K562 (cell line): ENCODE results near the gene RBBP4. TPM values are rescaled to one million over a fixed set of nuclear protein-coding genes. Genes with fewer than 3 reads are reported as not detected.

Experiments used
- BRCA1 ChIP-seq, 2 experiments: fragments of 450-650 bp in 1 of 2; sonication (generic) in 1 of 2; formaldehyde crosslinking in 1 of 2; IDR thresholded peaks; 2 replicates each; pipeline versions ENCODE4 v1.5.0 to v1.6.1; 2017 to 2020; ENCODE audit warnings: mild to moderate bottlenecking in 1 of 2, missing genetic modification reagents in 1 of 2
- ETV6 ChIP-seq, 3 experiments: fragments of 150-350 bp in 1 of 3; sonication (generic) in 1 of 3; formaldehyde crosslinking in 1 of 3; IDR thresholded peaks; 2 replicates each; pipeline versions ENCODE4 v1.6.1 to v1.8.0; 2014 to 2022; ENCODE audit warnings: borderline replicate concordance in 2 of 3, low read depth in 2 of 3, antibody characterized with exemption in 1 of 3, low read length in 1 of 3, mild to moderate bottlenecking in 1 of 3, missing genetic modification reagents in 1 of 3
- FOSL1 ChIP-seq: fragments of 200-800 bp; sonication (Bioruptor generic); conservative IDR thresholded peaks from 2 replicates; pipeline ENCODE4 v1.6.1; 2016; ENCODE audit warnings: missing genetic modification characterization, missing compliant biosample characterization
- FOXK1 ChIP-seq: sonication (generic); formaldehyde crosslinking; IDR thresholded peaks from 2 replicates; pipeline ENCODE4 v1.8.0; 2022; ENCODE audit warnings: missing genetic modification reagents, mild to moderate bottlenecking, borderline replicate concordance
- MED1 ChIP-seq: sonication (generic); formaldehyde crosslinking; IDR thresholded peaks from 2 replicates; pipeline ENCODE4 v1.8.1; 2023; ENCODE audit warnings: missing genetic modification reagents, borderline replicate concordance
- PKNOX1 ChIP-seq: fragments of 450-650 bp; IDR thresholded peaks from 2 replicates; pipeline ENCODE4 v1.6.1; 2016
- SIN3A ChIP-seq, 2 experiments: fragments of 150-350 bp in 1 of 2; IDR thresholded peaks; 2 replicates each; pipeline ENCODE4 v1.6.1; 2011 to 2016; ENCODE audit warnings: borderline replicate concordance in 2 of 2, low read depth in 2 of 2, low read length in 2 of 2, mild to moderate bottlenecking in 2 of 2, moderate library complexity in 2 of 2; ENCODE audit not compliant: control insufficient read depth in 1 of 2
- SMC3 ChIP-seq: conservative IDR thresholded peaks from 2 replicates; pipeline ENCODE4 v1.6.1; 2011; ENCODE audit warnings: low read depth, low read length, improper control_type of control experiment; ENCODE audit not compliant: insufficient read depth
- ZBTB11 ChIP-seq, 3 experiments: fragments of 200-800 bp in 1 of 3; fragments of 250-450 bp in 1 of 3; fragments of 450-650 bp in 1 of 3; sonication (Bioruptor Pico) in 1 of 3; sonication (Bioruptor generic) in 1 of 3; formaldehyde crosslinking in 1 of 3; IDR thresholded peaks; 2 replicates each; pipeline versions ENCODE4 v1.6.1 to v1.8.0; 2016 to 2022; ENCODE audit warnings: mild to moderate bottlenecking in 2 of 3, missing genetic modification characterization in 2 of 3, missing compliant biosample characterization in 1 of 3, moderate library complexity in 1 of 3
- ZC3H4 ChIP-seq: sonication (generic); formaldehyde crosslinking; IDR thresholded peaks from 2 replicates; pipeline ENCODE4 v1.9.0; 2021; ENCODE audit warnings: missing genetic modification reagents, borderline replicate concordance
- ZNF274 ChIP-seq: IDR thresholded peaks from 2 replicates; pipeline ENCODE4 v1.6.1; 2011; ENCODE audit warnings: low read depth, mild to moderate bottlenecking, low read length, moderate library complexity, borderline replicate concordance
- ZNF764 ChIP-seq: fragments of 250-450 bp; sonication (Bioruptor Pico); IDR thresholded peaks from 2 replicates; pipeline ENCODE4 v1.4.0; 2020; ENCODE audit warnings: low read depth, mild to moderate bottlenecking, moderate library complexity
- polyA plus RNA-seq, 8 experiments: library from polyadenylated mRNA; depleted of rRNA in 4 of 8; stranded (reverse) in 5 of 8; unstranded in 3 of 8; fragments of >200 nt; fragmentation: Nextera tagmentation in 2 of 8; fragmentation: Illumina TruSeq in 1 of 8; extraction: Ambion mirVana in 2 of 8; extraction: Trizol in 1 of 8; gene quantifications; 2 replicates each; pipeline versions ENCODE4 v1.2.1 to v1.2.3, GENCODE V29; 2011 to 2014; ENCODE audit warnings: inconsistent platforms in 1 of 8, missing spikeins in 1 of 8
- total RNA-seq, 7 experiments: library from RNA; depleted of rRNA in 6 of 7; stranded (reverse); fragments of >200 nt in 6 of 7; fragmentation: Illumina TruSeq in 2 of 7; extraction: Trizol in 2 of 7; gene quantifications; 2 replicates each; pipeline versions ENCODE4 v1.2.1 to v1.2.3, GENCODE V29; 2011 to 2021; ENCODE audit warnings: low replicate concordance in 1 of 7
- TF ChIP-seq, protein P1 (sequence below), 2 experiments: fragments of 450-650 bp in 1 of 2; sonication (generic) in 1 of 2; formaldehyde crosslinking; conservative IDR thresholded peaks; 2 replicates each; pipeline versions ENCODE4 v1.4.0 to v1.8.1; 2020 to 2022; ENCODE audit warnings: mild to moderate bottlenecking in 1 of 2, missing genetic modification reagents in 1 of 2

RBBP4 gene
- total and polyA plus RNA-seq, 9 of the 15 experiments (the other 6 are each of a cell fraction or from before 2014, with no cell fraction given): 185 to 409 (median 259) TPM

DNA sequence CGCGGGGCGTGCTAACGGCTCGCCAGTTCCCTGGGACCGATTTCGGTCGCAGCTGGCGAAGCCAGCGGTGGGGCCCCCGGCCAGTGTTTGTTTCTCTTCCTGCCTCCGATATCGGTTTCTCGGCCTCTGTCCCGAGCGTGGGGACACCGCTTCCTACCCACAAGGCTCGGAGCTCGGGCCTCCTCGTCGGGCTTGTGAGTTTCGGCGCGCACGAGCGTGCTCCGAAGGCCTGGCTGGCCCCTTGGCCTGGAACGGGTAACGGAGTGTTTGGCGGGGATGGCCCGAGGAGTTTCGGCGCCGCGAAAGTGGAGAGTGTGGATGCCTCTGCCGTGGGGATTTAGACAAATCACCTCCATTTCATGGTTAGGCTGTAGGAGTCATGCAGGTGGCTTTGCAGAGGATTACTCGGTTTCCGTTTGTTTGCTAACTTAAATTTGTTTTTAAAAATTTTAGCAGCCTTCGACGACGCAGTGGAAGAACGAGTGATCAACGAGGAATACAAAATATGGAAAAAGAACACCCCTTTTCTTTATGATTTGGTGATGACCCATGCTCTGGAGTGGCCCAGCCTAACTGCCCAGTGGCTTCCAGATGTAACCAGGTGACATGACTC, 559 bp downstream of the RBBP4 start (continued):
- TF ChIP-seq, protein P1, sequence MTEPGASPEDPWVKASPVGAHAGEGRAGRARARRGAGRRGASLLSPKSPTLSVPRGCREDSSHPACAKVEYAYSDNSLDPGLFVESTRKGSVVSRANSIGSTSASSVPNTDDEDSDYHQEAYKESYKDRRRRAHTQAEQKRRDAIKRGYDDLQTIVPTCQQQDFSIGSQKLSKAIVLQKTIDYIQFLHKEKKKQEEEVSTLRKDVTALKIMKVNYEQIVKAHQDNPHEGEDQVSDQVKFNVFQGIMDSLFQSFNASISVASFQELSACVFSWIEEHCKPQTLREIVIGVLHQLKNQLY (CRISPR knock-in tag; conservative IDR thresholded peaks at IDR 0.05): 0 out of 4 replicates have a peak, but pooled peaks have one; percentile 16 to 63
- TF ChIP-seq PKNOX1: no peak
- TF ChIP-seq ZNF274: no peak
- TF ChIP-seq FOSL1: no peak
- TF ChIP-seq ETV6 (IDR thresholded peaks at IDR 0.05; ENCODE audit: borderline replicate concordance in 1 of 2, low read depth in 2 of 2, low read length in 1 of 2): no peak
- peak; percentile 92; the same call in 1 of the 2 replicates for TF ChIP-seq ETV6 (CRISPR knock-in tag; IDR thresholded peaks at IDR 0.05; ENCODE audit: borderline replicate concordance)
- TF ChIP-seq MED1 (CRISPR knock-in tag): 0 out of 2 replicates have a peak, but pooled peaks have one; percentile 32
- TF ChIP-seq ZBTB11 (CRISPR knock-in tag; IDR thresholded peaks at IDR 0.05): peak in 1 of 3 experiments; percentile 39; a peak in 1 of 6 replicates
- TF ChIP-seq BRCA1 (IDR thresholded peaks at IDR 0.05): no peak
- no peak; the same call in 1 of the 2 replicates for TF ChIP-seq BRCA1 (CRISPR knock-in tag; IDR thresholded peaks at IDR 0.05)
- peak; percentile 86; the same call in 1 of the 2 replicates for TF ChIP-seq ZC3H4
- TF ChIP-seq SIN3A (IDR thresholded peaks at IDR 0.05; ENCODE audit: borderline replicate concordance in 2 of 2, control insufficient read depth in 1 of 2, low read depth in 2 of 2, low read length in 2 of 2): peak in 1 of 2 experiments; percentile 52; a peak in 1 of 4 replicates
- peak; percentile 66; the same call in 1 of the 2 replicates for TF ChIP-seq ZNF764 (CRISPR knock-in tag)
- TF ChIP-seq SMC3: no peak
- peak; percentile 88; the same call in 1 of the 2 replicates for TF ChIP-seq FOXK1 (CRISPR knock-in tag)
